Measurements from ENCODE around the gene KLHL20. TPM values are rescaled to one million over a fixed set of nuclear protein-coding genes. Genes with fewer than 3 reads are reported as not detected.
A peak's percentile ranks its signal among the peaks of the same experiment; 100 is the strongest.
"Not testable (repeated sequence)": the region's sequence is repeated elsewhere in the genome, so short reads cannot be mapped to it uniquely, and the experiment has no call there.

The KLHL20 gene
- total RNA-seq (2014; rRNA removed; shearing (Covaris generic)) (25.5 and 27.9 TPM in 2 replicates), polyA plus RNA-seq (2016; fragmentation: Nextera tagmentation; extraction: Ambion mirVana) (19.2 and 22.7 TPM in 2 replicates)

GRCh38 chr1:173714759-173715537 is at the start of gene KLHL20:
Gene KLHL20 (plus strand): TSS chr1:173714981. CDS start chr1:173716044, 1,063 bp downstream.
- peak within 1 kb of the TSS; percentile 94 for H3K4me2 ChIP-seq (ENCODE audit: unreplicated experiment)
- H3F3A ChIP-seq (ENCODE audit: insufficient read depth): peaks cover 14% of the 10 kb centered on the region
- TF ChIP-seq EZH2 (IDR thresholded peaks at IDR 0.05; ENCODE audit: insufficient read depth, poor library complexity, severe bottlenecking) (no peak), EZH2phosphoT487 (IDR thresholded peaks at IDR 0.05; ENCODE audit: insufficient read depth, low read depth) (no peak)
- H4K20me1 ChIP-seq (ENCODE audit: insufficient read depth): no peaks in the 10 kb centered on the region
- peak within 1 kb of the TSS; percentile 100 for H2AFZ ChIP-seq
- H3K27me3 ChIP-seq (replicated peaks; ENCODE audit: insufficient read depth): no peaks in the 10 kb centered on the region
- 0 to 1% methylated on average over 40 to 43 of the region's 43 CpGs for WGBS, 2 experiments (ENCODE audit: low coverage in 1 of 2, low lambda C conversion rate in 2 of 2, missing lambda C conversion rate in 2 of 2)
- peak within 1 kb of the TSS; percentile 90 for H3K4me3 ChIP-seq
- H3K9me2 ChIP-seq (ENCODE audit: insufficient read depth): no peaks in the 10 kb centered on the region
- peak; percentile 95 for DNase-seq
- peaks cover 46% of the 10 kb centered on the region for H3K79me2 ChIP-seq (ENCODE audit: insufficient read depth)
- H3K27ac ChIP-seq: peak within 1 kb of the TSS; percentile 71
- peak within 1 kb of the TSS; percentile 84 for H3K9ac ChIP-seq
- in situ Hi-C loops (cut with MboI): no loop called here
- peaks cover 24% of the 10 kb centered on the region for H3K4me1 ChIP-seq (ENCODE audit: insufficient read depth)
- no peaks in the 10 kb centered on the region for H3K36me3 ChIP-seq (ENCODE audit: low read depth)
- no peaks in the 10 kb centered on the region for H3K9me3 ChIP-seq (ENCODE audit: low read depth)

GRCh38 chr1:173666646-173667045 is 48.1 kb upstream of the KLHL20 start:
- no peaks in the 10 kb centered on the region for H3K36me3 ChIP-seq (ENCODE audit: low read depth)
- peak; percentile 55 for DNase-seq
- WGBS, 2 experiments (ENCODE audit: low coverage in 1 of 2, low lambda C conversion rate in 2 of 2, missing lambda C conversion rate in 2 of 2): 34 to 43% methylated on average over 3 of the region's 3 CpGs

GRCh38 chr1:173669491-173669941 is 45.3 kb upstream of the KLHL20 start, which contains the start of gene ANKRD45:
Gene ANKRD45 (minus strand): TSS chr1:173669851. CDS start chr1:173659418, 10,433 bp downstream.
- 4 to 5% methylated on average over 21 to 33 of the region's 33 CpGs for WGBS, 2 experiments (ENCODE audit: low coverage in 1 of 2, low lambda C conversion rate in 2 of 2, missing lambda C conversion rate in 2 of 2)
- in situ Hi-C loops (cut with MboI): no loop called here
- H3K27me3 ChIP-seq (replicated peaks; ENCODE audit: insufficient read depth): peaks cover 11% of the 10 kb centered on the region
- peak; percentile 66 for DNase-seq
- no peaks in the 10 kb centered on the region for H3K36me3 ChIP-seq (ENCODE audit: low read depth)
- no peaks in the 10 kb centered on the region for H3K79me2 ChIP-seq (ENCODE audit: insufficient read depth)
- peak within 1 kb of the TSS; percentile 39; the same call in 1 of the 2 replicates for H3K9ac ChIP-seq
- H3K27ac ChIP-seq: no peak within 1 kb of the TSS
- H3F3A ChIP-seq (ENCODE audit: insufficient read depth): no peaks in the 10 kb centered on the region
- no peaks in the 10 kb centered on the region for H3K9me2 ChIP-seq (ENCODE audit: insufficient read depth)
- peaks cover 3% of the 10 kb centered on the region; the same call in 1 of the 2 replicates for H3K4me1 ChIP-seq (ENCODE audit: insufficient read depth)
- H2AFZ ChIP-seq: peak within 1 kb of the TSS; percentile 70
- peak within 1 kb of the TSS; percentile 63 for H3K4me3 ChIP-seq
- H3K9me3 ChIP-seq (ENCODE audit: low read depth): no peaks in the 10 kb centered on the region
- no peaks in the 10 kb centered on the region for H4K20me1 ChIP-seq (ENCODE audit: insufficient read depth)
- TF ChIP-seq EZH2 (IDR thresholded peaks at IDR 0.05; ENCODE audit: insufficient read depth, poor library complexity, severe bottlenecking): no peak
- TF ChIP-seq EZH2phosphoT487 (IDR thresholded peaks at IDR 0.05; ENCODE audit: insufficient read depth, low read depth): no peak
- H3K4me2 ChIP-seq (ENCODE audit: unreplicated experiment): peak within 1 kb of the TSS; percentile 65

More at GRCh38 chr1:173666646-173667045, 48.1 kb upstream of the KLHL20 start:
- Histone ChIP-seq H3K4me1 (ENCODE audit: insufficient read depth) (peaks cover 3% of the 10 kb centered on the region; the same call in 1 of the 2 replicates), H3K4me3 (no peak overlapping the region), H3K9ac (no peak overlapping the region), H3K9me2 (ENCODE audit: insufficient read depth) (no peaks in the 10 kb centered on the region), H3F3A (ENCODE audit: insufficient read depth) (no peaks in the 10 kb centered on the region), H3K4me2 (ENCODE audit: unreplicated experiment) (no peak overlapping the region), H4K20me1 (ENCODE audit: insufficient read depth) (no peaks in the 10 kb centered on the region), H3K27ac (no peak overlapping the region), H2AFZ (no peak overlapping the region), H3K9me3 (ENCODE audit: low read depth) (no peaks in the 10 kb centered on the region), H3K79me2 (ENCODE audit: insufficient read depth) (no peaks in the 10 kb centered on the region), H3K27me3 (replicated peaks; ENCODE audit: insufficient read depth) (peaks cover 11% of the 10 kb centered on the region)
- no peak for TF ChIP-seq EZH2 (IDR thresholded peaks at IDR 0.05; ENCODE audit: insufficient read depth, poor library complexity, severe bottlenecking)
- no peak for TF ChIP-seq EZH2phosphoT487 (IDR thresholded peaks at IDR 0.05; ENCODE audit: insufficient read depth, low read depth)
- in situ Hi-C loops (cut with MboI): no loop called here

- H3K27ac ChIP-seq; in situ Hi-C loops (cut with MboI); H3K27me3 ChIP-seq (replicated peaks; ENCODE audit: insufficient read depth); H3K4me2 ChIP-seq (ENCODE audit: unreplicated experiment); H3K4me3 ChIP-seq; H3K36me3 ChIP-seq (ENCODE audit: low read depth); H3K9ac ChIP-seq; H3K9me3 ChIP-seq (ENCODE audit: low read depth); H3K79me2 ChIP-seq (ENCODE audit: insufficient read depth); H4K20me1 ChIP-seq (ENCODE audit: insufficient read depth); H3K9me2 ChIP-seq (ENCODE audit: insufficient read depth); DNase-seq; H3K4me1 ChIP-seq (ENCODE audit: insufficient read depth); H2AFZ ChIP-seq; H3F3A ChIP-seq (ENCODE audit: insufficient read depth): not testable (repeated sequence)
- 40 to 52% methylated on average over 2 of the region's 2 CpGs for WGBS, 2 experiments (ENCODE audit: low coverage in 1 of 2, low lambda C conversion rate in 2 of 2, missing lambda C conversion rate in 2 of 2)
Measured at GRCh38 chr1:173674496-173674895, 40.3 kb upstream of the KLHL20 start.

GRCh38 chr1:173680152-173680551 is 34.6 kb upstream of the KLHL20 start:
- H3K79me2 ChIP-seq (ENCODE audit: insufficient read depth); H3K9me2 ChIP-seq (ENCODE audit: insufficient read depth); H3K27me3 ChIP-seq (replicated peaks; ENCODE audit: insufficient read depth); H3F3A ChIP-seq (ENCODE audit: insufficient read depth); H3K4me2 ChIP-seq (ENCODE audit: unreplicated experiment); H3K9ac ChIP-seq; H3K36me3 ChIP-seq (ENCODE audit: low read depth); H2AFZ ChIP-seq; in situ Hi-C loops (cut with MboI); H3K9me3 ChIP-seq (ENCODE audit: low read depth); H3K4me1 ChIP-seq (ENCODE audit: insufficient read depth); DNase-seq; H4K20me1 ChIP-seq (ENCODE audit: insufficient read depth); H3K4me3 ChIP-seq; H3K27ac ChIP-seq: not testable (repeated sequence)
- WGBS, 2 experiments (ENCODE audit: low coverage in 1 of 2, low lambda C conversion rate in 2 of 2, missing lambda C conversion rate in 2 of 2): 43 to 46% methylated on average over 5 of the region's 5 CpGs

All from GM23248 (cell line).